BLaER1 treated with 17β-estradiol and CSF1 and Interleukin-3, amounts not matched to agents 10 nM and 100 nM (cell line): Measurements from ENCODE around the gene ADD3.

Experiments
- H3K27ac ChIP-seq, 11 experiments: shearing (Covaris generic); formaldehyde crosslinking; 2 replicates each; pipeline ENCODE4 v1.8.1; 2022
- H3K27me3 ChIP-seq, 11 experiments: shearing (Covaris generic); formaldehyde crosslinking; 2 replicates each; pipeline ENCODE4 v1.8.1; 2022
- H3K36me3 ChIP-seq, 11 experiments: shearing (Covaris generic); formaldehyde crosslinking; 2 replicates each; pipeline ENCODE4 v1.8.1; 2022
- H3K4me1 ChIP-seq, 10 experiments: shearing (Covaris generic); formaldehyde crosslinking; 2 replicates each; pipeline ENCODE4 v1.8.1; 2022
- H3K4me2 ChIP-seq, 11 experiments: shearing (Covaris generic); formaldehyde crosslinking; 2 replicates each; pipeline ENCODE4 v1.8.1; 2022
- H3K4me3 ChIP-seq, 10 experiments: shearing (Covaris generic); formaldehyde crosslinking; 2 replicates each; pipeline ENCODE4 v1.8.1; 2022
- H3K9ac ChIP-seq, 11 experiments: shearing (Covaris generic); formaldehyde crosslinking; 2 replicates each; pipeline ENCODE4 v1.8.1; 2022
- H3K9me3 ChIP-seq, 11 experiments: shearing (Covaris generic); formaldehyde crosslinking; replicated peaks in 1 of 11; 2 replicates each; pipeline ENCODE4 v1.8.1; 2022
- H4K20me1 ChIP-seq, 11 experiments: shearing (Covaris generic); formaldehyde crosslinking; 2 replicates each; pipeline ENCODE4 v1.8.1; 2022
- Cebpa-rat ChIP-seq, 11 experiments: shearing (Covaris generic); IDR thresholded peaks; 2 replicates each; pipeline ENCODE4 v1.8.1; 2022

ADD3 gene

DNA sequence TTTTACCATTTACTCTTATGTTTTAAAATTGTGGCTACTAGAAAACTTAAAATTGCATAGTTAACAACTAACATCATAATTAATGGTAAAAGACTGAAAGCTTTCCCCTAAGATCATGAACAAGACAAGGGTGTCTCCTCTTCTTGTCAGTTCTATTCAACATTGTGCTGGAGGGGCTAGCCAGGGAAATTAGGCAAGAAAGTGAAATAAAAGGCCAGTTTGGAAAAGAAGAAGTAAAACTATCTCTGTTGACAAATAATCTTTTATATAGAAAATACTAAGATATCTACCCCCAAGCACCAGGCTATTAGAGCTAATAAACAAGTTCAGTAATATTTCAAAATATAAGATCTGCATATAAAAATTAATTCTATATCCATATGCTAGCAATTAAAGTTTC lies 152.7 kb downstream of the ADD3 start:
- Histone ChIP-seq H4K20me1 (peaks cover 0 to 32% (median 22%) of the 10 kb centered on the region in 11 experiments; a peak in 16 of 22 replicates), H3K4me3 (no peak overlapping the region), H3K27me3 (peaks cover 32 to 70% (median 51%) of the 10 kb centered on the region in 11 experiments), H3K4me2 (no peak overlapping the region), H3K27ac (no peak overlapping the region), H3K36me3 (no peaks in the 10 kb centered on the region), H3K4me1 (peaks cover 31 to 50% (median 36%) of the 10 kb centered on the region in 10 experiments), H3K9ac (no peak overlapping the region), H3K9me3 (peaks cover 0 to 5% (median 0%) of the 10 kb centered on the region in 11 experiments; a peak in 1 of 22 replicates)
- no peak for TF ChIP-seq Cebpa-rat (IDR thresholded peaks at IDR 0.05)

DNA sequence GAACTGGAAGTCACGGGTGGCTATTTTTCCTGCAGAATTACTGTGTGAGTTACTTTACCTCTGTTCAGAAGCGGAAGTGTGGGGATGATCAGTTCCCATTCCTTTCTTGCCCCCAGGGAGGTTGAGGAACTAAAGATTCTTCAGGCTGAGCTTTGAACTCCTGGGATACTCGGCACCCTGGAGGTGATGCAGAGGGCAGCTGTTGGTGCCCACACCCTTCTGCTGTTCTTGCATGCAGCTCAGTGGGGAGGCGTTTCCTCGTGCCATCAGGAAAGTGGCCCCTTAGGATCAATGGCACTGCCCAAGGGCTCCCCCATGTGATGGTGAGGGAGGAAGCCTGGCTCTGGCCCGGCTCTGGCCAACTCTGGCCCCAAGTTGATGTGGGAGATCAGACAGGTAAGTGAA lies 155.0 kb downstream of the ADD3 start:
- Histone ChIP-seq H3K9ac (no peak overlapping the region), H3K4me2 (peak overlapping the region; percentile 32 to 86 (median 62)), H3K27ac (no peak overlapping the region), H4K20me1 (peaks cover 0 to 15% (median 4%) of the 10 kb centered on the region in 11 experiments; a peak in 14 of 22 replicates), H3K4me1 (peaks cover 12 to 29% (median 15%) of the 10 kb centered on the region in 10 experiments), H3K9me3 (peaks cover 0 to 5% (median 0%) of the 10 kb centered on the region in 11 experiments; a peak in 1 of 22 replicates), H3K4me3 (no peak overlapping the region), H3K27me3 (peaks cover 38 to 73% (median 52%) of the 10 kb centered on the region in 11 experiments), H3K36me3 (no peaks in the 10 kb centered on the region)
- TF ChIP-seq Cebpa-rat (IDR thresholded peaks at IDR 0.05): no peak

DNA sequence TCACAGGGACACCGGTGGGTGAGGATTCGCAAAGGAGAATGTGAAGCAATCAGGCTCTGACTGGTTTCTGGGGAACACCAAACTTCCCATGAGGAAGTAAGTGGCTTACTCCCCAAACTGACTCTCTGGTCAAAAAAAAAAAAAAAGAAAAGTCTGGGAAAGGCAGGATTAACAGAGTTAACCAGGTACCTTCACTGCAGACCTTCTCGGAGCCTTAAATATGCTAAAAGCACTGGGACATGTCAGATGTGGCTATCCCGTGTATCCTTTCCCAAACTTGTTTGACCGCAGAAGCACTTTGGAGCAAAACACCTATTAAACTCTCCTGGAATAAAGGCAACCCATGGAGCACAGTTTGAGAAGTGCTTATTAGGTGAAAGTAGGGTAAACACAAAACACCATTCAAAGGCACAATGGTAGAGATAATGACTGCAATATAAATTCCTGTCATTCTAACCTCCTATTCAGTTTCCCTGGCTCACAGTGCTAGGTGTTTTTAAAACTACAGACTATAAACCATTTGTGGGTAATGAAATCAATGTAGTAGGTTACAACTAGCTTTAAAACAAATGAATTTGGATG lies 155.5 kb downstream of the ADD3 start:
- Histone ChIP-seq H3K36me3 (no peaks in the 10 kb centered on the region), H3K4me2 (peak overlapping the region; percentile 32 to 86 (median 62); a peak in 21 of 22 replicates), H3K27me3 (peaks cover 38 to 73% (median 52%) of the 10 kb centered on the region in 11 experiments)

DNA sequence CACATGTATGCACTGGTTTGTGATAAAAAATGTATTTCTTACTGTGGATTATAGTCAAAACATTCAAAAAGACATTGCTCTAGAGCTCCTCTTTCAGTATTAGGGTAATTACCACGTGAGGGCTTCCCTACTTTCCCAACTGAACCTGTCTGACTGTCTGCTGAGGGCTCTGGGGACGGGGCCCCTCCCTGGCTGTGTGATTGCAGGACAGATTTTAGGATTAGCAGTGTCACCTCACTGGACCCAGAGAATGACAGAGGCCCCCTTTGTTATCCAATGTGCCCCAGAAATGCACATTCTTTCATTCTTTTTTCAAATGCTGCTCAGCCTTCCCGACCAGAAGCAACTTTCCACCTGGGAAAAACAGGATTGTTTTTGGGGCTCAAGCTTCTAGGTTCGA lies 156.1 kb downstream of the ADD3 start:
- Histone ChIP-seq H3K36me3 (no peaks in the 10 kb centered on the region), H3K4me2 (peak overlapping the region in 2 of 11 experiments; percentile 75 to 86; a peak in 1 of 22 replicates), H3K9ac (no peak overlapping the region), H3K9me3 (peaks cover 0 to 5% (median 0%) of the 10 kb centered on the region in 11 experiments; a peak in 1 of 22 replicates), H4K20me1 (peaks cover 0 to 7% (median 0%) of the 10 kb centered on the region in 11 experiments; a peak in 9 of 22 replicates), H3K27me3 (peaks cover 38 to 73% (median 52%) of the 10 kb centered on the region in 11 experiments), H3K27ac (no peak overlapping the region), H3K4me1 (peaks cover 19 to 33% (median 22%) of the 10 kb centered on the region in 10 experiments), H3K4me3 (no peak overlapping the region)
- TF ChIP-seq Cebpa-rat (IDR thresholded peaks at IDR 0.05): no peak

More for the DNA sequence above, 155.5 kb downstream of the ADD3 start:
- Histone ChIP-seq H4K20me1 (peaks cover 0 to 10% (median 2%) of the 10 kb centered on the region in 11 experiments; a peak in 10 of 22 replicates), H3K4me3 (no peak overlapping the region), H3K9me3 (peaks cover 0 to 5% (median 0%) of the 10 kb centered on the region in 11 experiments; a peak in 1 of 22 replicates), H3K4me1 (peaks cover 15 to 30% (median 17%) of the 10 kb centered on the region in 10 experiments), H3K9ac (no peak overlapping the region), H3K27ac (no peak overlapping the region)
- no peak for TF ChIP-seq Cebpa-rat (IDR thresholded peaks at IDR 0.05)

DNA sequence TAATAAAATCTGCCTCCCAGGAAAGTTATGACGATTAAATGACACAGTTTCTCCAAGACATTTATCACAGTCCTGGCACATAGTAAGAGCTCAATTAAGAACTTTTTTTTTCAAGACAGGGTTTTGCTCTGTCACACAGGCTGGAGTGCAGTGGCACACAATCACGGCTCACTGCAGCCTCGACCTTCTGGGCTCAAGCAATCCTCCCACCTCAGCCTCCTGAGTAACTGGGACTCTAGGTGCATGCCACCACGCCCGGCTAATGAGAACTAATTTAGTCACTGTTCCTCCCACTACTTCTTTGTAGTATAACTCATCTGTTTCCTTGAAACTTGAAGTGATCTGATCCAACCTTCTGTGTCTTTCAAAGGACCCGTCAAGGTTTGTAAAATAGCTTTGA lies 157.5 kb downstream of the ADD3 start:
- Histone ChIP-seq H4K20me1 (peaks cover 0 to 7% (median 0%) of the 10 kb centered on the region in 11 experiments; a peak in 9 of 22 replicates), H3K36me3 (no peaks in the 10 kb centered on the region), H3K27ac (no peak overlapping the region), H3K9me3 (peaks cover 0 to 5% (median 0%) of the 10 kb centered on the region in 11 experiments; a peak in 1 of 22 replicates), H3K9ac (no peak overlapping the region), H3K4me2 (no peak overlapping the region), H3K4me3 (no peak overlapping the region), H3K4me1 (peaks cover 23 to 36% (median 25%) of the 10 kb centered on the region in 10 experiments), H3K27me3 (peaks cover 40 to 73% (median 52%) of the 10 kb centered on the region in 11 experiments)
- TF ChIP-seq Cebpa-rat (IDR thresholded peaks at IDR 0.05): no peak

DNA sequence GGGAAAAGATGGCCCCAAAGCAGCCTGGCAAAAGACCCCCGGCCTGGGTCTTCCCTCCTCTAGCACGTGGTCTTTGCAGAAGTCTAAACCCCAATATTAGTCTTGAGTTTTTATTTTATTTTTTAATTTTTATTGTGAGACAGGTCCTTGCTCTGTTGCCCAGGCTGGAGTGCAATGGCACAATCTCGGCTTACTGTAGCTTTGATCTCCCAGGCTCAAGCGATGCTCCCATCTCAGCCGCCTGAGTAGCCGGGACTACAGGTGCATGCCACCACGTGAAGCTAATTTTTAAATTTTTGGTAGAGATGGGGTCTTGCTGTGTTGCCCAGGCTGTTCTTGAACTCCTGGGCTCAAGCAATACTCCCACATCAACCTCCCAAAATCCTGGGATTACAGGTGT lies 159.4 kb downstream of the ADD3 start:
- Histone ChIP-seq H3K9ac (no peak overlapping the region), H3K4me2 (no peak overlapping the region), H3K36me3 (no peaks in the 10 kb centered on the region), H3K27ac (no peak overlapping the region), H4K20me1 (peaks cover 0 to 7% (median 0%) of the 10 kb centered on the region in 11 experiments; a peak in 9 of 22 replicates), H3K4me1 (peaks cover 23 to 45% (median 27%) of the 10 kb centered on the region in 10 experiments), H3K9me3 (no peaks in the 10 kb centered on the region), H3K4me3 (no peak overlapping the region), H3K27me3 (peaks cover 51 to 81% (median 60%) of the 10 kb centered on the region in 11 experiments)
- no peak for TF ChIP-seq Cebpa-rat (IDR thresholded peaks at IDR 0.05)

DNA sequence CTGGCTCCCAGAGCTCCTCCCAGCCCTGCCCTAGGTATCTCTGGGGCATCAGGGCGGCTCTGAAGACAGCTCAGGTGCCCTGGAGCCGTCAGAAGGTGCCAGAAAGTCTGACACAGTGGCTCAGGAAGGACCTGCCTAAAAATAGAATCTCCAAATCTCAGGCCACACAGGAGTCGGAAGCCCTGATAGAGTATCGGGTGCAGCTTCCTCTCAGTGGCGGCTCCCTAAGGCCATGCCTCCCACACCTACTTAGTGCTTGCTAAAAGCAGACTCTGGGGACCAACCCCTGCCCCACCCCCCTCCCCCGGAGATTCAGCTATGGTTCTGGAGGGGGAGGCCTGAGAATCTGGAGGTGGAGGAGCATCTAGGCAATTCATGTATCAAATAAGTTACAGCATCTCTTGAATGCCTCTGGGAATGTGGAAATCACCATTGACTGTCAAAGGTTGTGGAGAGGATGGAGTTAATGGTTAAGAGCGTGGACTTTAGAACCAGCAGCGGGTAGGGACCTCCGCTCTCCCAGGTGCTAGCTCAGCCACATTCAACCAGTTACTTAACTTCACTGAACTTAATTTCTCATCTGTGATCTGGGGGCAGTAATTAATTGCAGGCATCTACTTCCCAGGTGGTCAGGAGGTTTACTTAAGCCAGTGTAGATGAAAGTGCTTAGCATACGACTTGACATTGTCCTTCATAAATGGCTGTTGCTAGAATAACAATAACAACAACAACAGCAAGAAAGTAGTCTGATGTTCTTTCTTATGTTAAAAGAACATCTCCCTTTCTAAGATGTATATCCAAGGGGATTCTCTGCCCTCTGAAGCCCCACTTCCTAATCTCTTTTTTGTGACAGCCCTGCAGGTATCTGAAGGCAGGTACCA lies 161.1 kb downstream of the ADD3 start:
- Histone ChIP-seq H3K36me3 (no peaks in the 10 kb centered on the region), H3K4me3 (no peak overlapping the region), H3K4me2 (peak overlapping the region; percentile 35 to 76 (median 66)), H3K9me3 (no peaks in the 10 kb centered on the region), H3K9ac (no peak overlapping the region), H3K27me3 (peaks cover 47 to 72% (median 56%) of the 10 kb centered on the region in 11 experiments), H3K4me1 (peaks cover 14 to 30% (median 16%) of the 10 kb centered on the region in 10 experiments), H3K27ac (no peak overlapping the region), H4K20me1 (peaks cover 0 to 5% (median 0%) of the 10 kb centered on the region in 11 experiments; a peak in 6 of 22 replicates)
- no peak for TF ChIP-seq Cebpa-rat (IDR thresholded peaks at IDR 0.05)

DNA sequence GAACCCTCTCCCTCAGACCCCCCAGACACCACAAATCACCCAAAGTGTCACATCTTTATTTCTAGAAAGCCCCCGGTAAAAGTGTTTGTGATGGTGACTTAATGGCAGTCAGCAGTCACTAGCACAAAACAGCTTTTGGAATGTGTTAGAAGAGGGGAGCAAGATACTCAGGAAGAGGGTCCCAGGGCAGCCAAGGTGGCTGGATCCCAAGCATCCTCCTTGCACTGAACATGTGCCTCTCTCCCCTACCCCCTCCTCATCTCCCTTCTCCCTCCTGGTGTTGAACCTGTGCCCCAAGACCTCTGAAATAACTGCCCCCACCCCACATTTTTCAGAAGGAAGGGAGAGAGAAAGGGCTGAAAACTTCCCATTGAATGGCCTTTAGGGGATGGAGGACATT lies 161.8 kb downstream of the ADD3 start:
- no peaks in the 10 kb centered on the region for H3K36me3 ChIP-seq
- TF ChIP-seq Cebpa-rat (IDR thresholded peaks at IDR 0.05): no peak
- no peak overlapping the region for H3K9ac ChIP-seq
- H3K4me1 ChIP-seq: peaks cover 14 to 29% (median 16%) of the 10 kb centered on the region in 10 experiments
- peaks cover 0 to 5% (median 0%) of the 10 kb centered on the region in 11 experiments; a peak in 5 of 22 replicates for H4K20me1 ChIP-seq
- no peaks in the 10 kb centered on the region for H3K9me3 ChIP-seq
- peaks cover 42 to 68% (median 55%) of the 10 kb centered on the region in 11 experiments for H3K27me3 ChIP-seq
- no peak overlapping the region for H3K27ac ChIP-seq
- H3K4me2 ChIP-seq: peak overlapping the region in 1 of 11 experiments; percentile 75; a peak in 1 of 22 replicates
- H3K4me3 ChIP-seq: no peak overlapping the region
